Natural killer cell (primary cell): ENCODE measurements around the gene COG6. TPM values are rescaled to one million over a fixed set of nuclear protein-coding genes. Genes with fewer than 3 reads are reported as not detected.

Source experiments
- ATAC-seq, 3 donors: fragments of 150-1000 bp in 2 of 3; fragments of 200-7000 bp in 1 of 3; cut with Tn5 transposase; 1 replicate in 1 of 3; 2 replicates in 2 of 3; pipeline ENCODE4 v1.10.0; 2021; ENCODE audit warnings: mild to moderate bottlenecking in 2 of 3, moderate library complexity in 2 of 3
- DNase-seq, 2 donors: peaks; one replicate each; pipeline versions ENCODE4 v3.0.0 to v3.0.0-alpha.2; 2013 to 2021; ENCODE audit warnings: mixed read lengths in 1 of 2
- H3K27ac ChIP-seq: one replicate; pipeline ENCODE4 v1.5.1; 2013; ENCODE audit warnings: mild to moderate bottlenecking, low read length
- H3K27me3 ChIP-seq: one replicate; pipeline ENCODE4 v1.6.1; 2013; ENCODE audit warnings: low read length; ENCODE audit not compliant: control insufficient read depth, insufficient read depth
- H3K36me3 ChIP-seq: one replicate; pipeline ENCODE4 v1.6.1; 2013; ENCODE audit warnings: low read length; ENCODE audit not compliant: control insufficient read depth, insufficient read depth
- H3K4me1 ChIP-seq: one replicate; pipeline ENCODE4 v1.6.1; 2013; ENCODE audit warnings: low read length; ENCODE audit not compliant: control insufficient read depth, insufficient read depth
- H3K4me3 ChIP-seq: one replicate; pipeline ENCODE4 v1.5.1; 2013; ENCODE audit warnings: low read length
- H3K9me3 ChIP-seq: one replicate; pipeline ENCODE4 v1.6.1; 2013; ENCODE audit warnings: low read length; ENCODE audit not compliant: control insufficient read depth, insufficient read depth
- H3K27ac Mint-ChIP-seq, 2 donors: one replicate each; pipeline ENCODE4 v1.8.0; 2022; ENCODE audit warnings: mild to moderate bottlenecking in 2 of 2, mixed read lengths in 2 of 2, moderate library complexity in 1 of 2
- H3K27me3 Mint-ChIP-seq, 2 donors: one replicate each; pipeline ENCODE4 v1.8.0; 2022; ENCODE audit warnings: low read depth in 2 of 2, mixed read lengths in 2 of 2
- H3K36me3 Mint-ChIP-seq: one replicate; pipeline ENCODE4 v1.8.0; 2022; ENCODE audit warnings: mixed read lengths
- H3K4me1 Mint-ChIP-seq, 2 donors: one replicate each; pipeline ENCODE4 v1.8.0; 2022; ENCODE audit warnings: mixed read lengths in 2 of 2
- H3K4me3 Mint-ChIP-seq: one replicate; pipeline ENCODE4 v1.8.0; 2022; ENCODE audit warnings: mild to moderate bottlenecking, moderate library complexity, mixed read lengths
- H3K9me3 Mint-ChIP-seq, 2 donors: one replicate each; pipeline ENCODE4 v1.8.0; 2022; ENCODE audit warnings: mixed read lengths in 2 of 2
- CTCF ChIP-seq: fragments of 200-600 bp; IDR thresholded peaks from one replicate; pipeline ENCODE4 v1.8.0; 2022; ENCODE audit warnings: antibody characterized with exemption
- WGBS: methylation state at CpG from one replicate; pipeline ENCODE4 v1.1.7; 2013; ENCODE audit warnings: missing lambda C conversion rate; ENCODE audit not compliant: insufficient coverage; 5-methylcytosine and 5-hydroxymethylcytosine counted together
- intact Hi-C: fragments of 100-400 bp; cut with micrococcal nuclease; formaldehyde crosslinking; loops from one replicate; pipeline ENCODE4 v1.14.2; 2022
- total RNA-seq, 4 donors: library from RNA; stranded (reverse); fragments of 120-200 nt in 1 of 4; gene quantifications; one replicate each; pipeline versions ENCODE4 v1.2.3 to v1.2.4, GENCODE V29; 2013 to 2022

COG6 gene
- total RNA-seq, 3 donors from 2014 or later (not counting 1 experiment from before 2014, with no cell fraction given): 30.2 to 36.0 (median 32.3) TPM

- no peaks in the 10 kb centered on the region for H3K27me3 Mint-ChIP-seq
- H3K9me3 Mint-ChIP-seq: no peaks in the 10 kb centered on the region
- H3K4me3 ChIP-seq: no peak overlapping the region
- no peak for TF ChIP-seq CTCF
- H3K27ac Mint-ChIP-seq: peak overlapping the region; percentile 41 to 86
- ATAC-seq (peak; percentile 90 to 96 (median 91)), DNase-seq (no peak)
- peaks cover 14% of the 10 kb centered on the region in 2 donors for H3K4me1 Mint-ChIP-seq
- H3K27me3 ChIP-seq: no peaks in the 10 kb centered on the region
- no CpG with 5 or more reads among the region's 1 CpG for WGBS
- no peaks in the 10 kb centered on the region for H3K4me1 ChIP-seq
- no peaks in the 10 kb centered on the region for H3K9me3 ChIP-seq
- H3K27ac ChIP-seq: peak overlapping the region; percentile 28
- intact Hi-C loops: loop anchor here (5.0 kb wide), 1 partner anchor 253 kb away; no protein-coding TSS in a partner anchor
- H3K4me3 Mint-ChIP-seq: no peak overlapping the region
- peaks cover 14% of the 10 kb centered on the region for H3K36me3 ChIP-seq
- H3K36me3 Mint-ChIP-seq: no peaks in the 10 kb centered on the region
Measured at GRCh38 chr13:39688699-39689405, 33.4 kb downstream of the COG6 start.

GRCh38 chr13:39692660-39693438 lies 37.4 kb downstream of the COG6 start:
- Histone ChIP-seq H3K4me3 (no peak overlapping the region), H3K27ac (no peak overlapping the region), H3K27me3 (no peaks in the 10 kb centered on the region), H3K9me3 (no peaks in the 10 kb centered on the region), H3K36me3 (peaks cover 19% of the 10 kb centered on the region), H3K4me1 (no peaks in the 10 kb centered on the region)
- Mint-ChIP-seq H3K4me1 (peaks cover 13% of the 10 kb centered on the region in 2 donors), H3K9me3 (no peaks in the 10 kb centered on the region), H3K27me3 (no peaks in the 10 kb centered on the region), H3K36me3 (no peaks in the 10 kb centered on the region), H3K4me3 (no peak overlapping the region), H3K27ac (no peak overlapping the region)
- intact Hi-C loops: no loop called here
- no peak for DNase-seq
- WGBS: 92% methylated on average over 2 of the region's 4 CpGs
- no peak for ATAC-seq
- no peak for TF ChIP-seq CTCF

GRCh38 chr13:39699274-39699673 lies 43.8 kb downstream of the COG6 start:
- no peaks in the 10 kb centered on the region for H3K9me3 Mint-ChIP-seq
- H3K36me3 Mint-ChIP-seq: no peaks in the 10 kb centered on the region
- no peak overlapping the region for H3K4me3 Mint-ChIP-seq
- H3K27ac ChIP-seq: no peak overlapping the region
- ATAC-seq: peak in 1 of 3 donors; percentile 29
- no peak for TF ChIP-seq CTCF
- intact Hi-C loops: no loop called here
- peaks cover 11% of the 10 kb centered on the region for H3K36me3 ChIP-seq
- peaks cover 0 to 8% of the 10 kb centered on the region in 2 donors for H3K4me1 Mint-ChIP-seq
- H3K27ac Mint-ChIP-seq: no peak overlapping the region
- no peaks in the 10 kb centered on the region for H3K27me3 ChIP-seq
- no peaks in the 10 kb centered on the region for H3K27me3 Mint-ChIP-seq
- no peaks in the 10 kb centered on the region for H3K9me3 ChIP-seq
- DNase-seq: no peak
- no peak overlapping the region for H3K4me3 ChIP-seq
- no peaks in the 10 kb centered on the region for H3K4me1 ChIP-seq
